Kidney epithelial cell (primary cell): Measurements from ENCODE around the gene SLC6A19. TPM values are rescaled to one million over a fixed set of nuclear protein-coding genes. Genes with fewer than 3 reads are reported as not detected.

Experiments used
- DNase-seq: peaks from one replicate; pipeline ENCODE4 v3.0.0-alpha.2; 2010; ENCODE audit warnings: low read depth
- H3K27me3 ChIP-seq: 2 replicates; pipeline ENCODE4 v1.6.0; 2011; ENCODE audit warnings: low read length; ENCODE audit not compliant: control insufficient read depth, insufficient read depth
- H3K36me3 ChIP-seq: 2 replicates; pipeline ENCODE4 v1.5.1; 2011; ENCODE audit warnings: low read length; ENCODE audit not compliant: control insufficient read depth, insufficient read depth
- H3K4me3 ChIP-seq: 2 replicates; pipeline ENCODE4 v1.5.1; 2011; ENCODE audit warnings: low read depth, mild to moderate bottlenecking, control low read depth, low read length
- CTCF ChIP-seq: IDR thresholded peaks from 2 replicates; pipeline ENCODE4 v1.5.1; 2011; ENCODE audit warnings: mild to moderate bottlenecking, moderate library complexity, low read length, control low read depth, inconsistent platforms; ENCODE audit not compliant: insufficient read depth, poor library complexity, severe bottlenecking
- total RNA-seq: library from RNA; depleted of rRNA; stranded (reverse); fragments of >200 nt; gene quantifications from 2 replicates; pipeline ENCODE4 v1.2.3, GENCODE V29; 2015

SLC6A19 gene
- total RNA-seq, 1 donor from 2014 or later: not detected

- no peak for TF ChIP-seq CTCF
- no peaks in the 10 kb centered on the region for H3K36me3 ChIP-seq
- H3K4me3 ChIP-seq: no peak overlapping the region
- no peak for DNase-seq
- no peaks in the 10 kb centered on the region for H3K27me3 ChIP-seq
Observed at GRCh38 chr5:1173485-1174070, 27.8 kb upstream of the SLC6A19 start.

- Histone ChIP-seq H3K27me3 (no peaks in the 10 kb centered on the region), H3K4me3 (no peak overlapping the region), H3K36me3 (no peaks in the 10 kb centered on the region)
- DNase-seq: no peak
- peak; percentile 56 for TF ChIP-seq CTCF
Observed at GRCh38 chr5:1174122-1174936, 27.1 kb upstream of the SLC6A19 start.

GRCh38 chr5:1175015-1175414, 26.4 kb upstream of the SLC6A19 start:
- no peak overlapping the region for H3K4me3 ChIP-seq
- no peaks in the 10 kb centered on the region for H3K36me3 ChIP-seq
- TF ChIP-seq CTCF: no peak
- no peak for DNase-seq
- no peaks in the 10 kb centered on the region for H3K27me3 ChIP-seq

- no peak for DNase-seq
- H3K4me3 ChIP-seq: no peak overlapping the region
- no peak for TF ChIP-seq CTCF
- H3K27me3 ChIP-seq: no peaks in the 10 kb centered on the region
- H3K36me3 ChIP-seq: no peaks in the 10 kb centered on the region
Observed at GRCh38 chr5:1175801-1176472, 25.5 kb upstream of the SLC6A19 start.

GRCh38 chr5:1176473-1177391, 24.7 kb upstream of the SLC6A19 start:
- no peaks in the 10 kb centered on the region for H3K36me3 ChIP-seq
- no peak for TF ChIP-seq CTCF
- H3K4me3 ChIP-seq: no peak overlapping the region
- DNase-seq: no peak
- H3K27me3 ChIP-seq: peaks cover 5% of the 10 kb centered on the region
